Measurements from ENCODE around the gene LGALS12. TPM values are rescaled to one million over a fixed set of nuclear protein-coding genes. Genes with fewer than 3 reads are reported as not detected.

The LGALS12 gene
- total RNA-seq, 2 experiments from 2014 or later: not detected

DNA sequence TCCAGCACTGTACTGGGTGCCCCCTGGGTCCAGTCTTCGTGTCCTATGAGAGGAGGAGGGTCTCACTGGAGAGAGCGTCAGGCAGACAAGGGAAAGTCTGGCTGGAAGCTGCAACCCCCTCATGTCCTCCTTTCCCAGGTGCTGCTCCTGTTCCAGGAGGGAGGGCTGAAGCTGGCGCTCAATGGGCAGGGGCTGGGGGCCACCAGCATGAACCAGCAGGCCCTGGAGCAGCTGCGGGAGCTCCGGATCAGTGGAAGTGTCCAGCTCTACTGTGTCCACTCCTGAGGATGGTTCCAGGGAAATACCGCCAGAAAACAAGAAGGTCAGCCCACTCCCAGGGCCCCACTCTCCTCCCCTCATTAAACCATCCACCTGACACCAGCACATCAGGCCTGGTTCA, 10.2 kb downstream of the LGALS12 start:
- H3K9me2 ChIP-seq (ENCODE audit: insufficient read depth, low read length): no peaks in the 10 kb centered on the region
- no peak for DNase-seq (ENCODE audit: low spot score)
- no peak overlapping the region for H3K4me3 ChIP-seq (ENCODE audit: low read depth, low read length, poor library complexity, severe bottlenecking)
- H3K4me2 ChIP-seq (ENCODE audit: low read length): no peak overlapping the region
- no peaks in the 10 kb centered on the region for H3K4me1 ChIP-seq (ENCODE audit: insufficient read depth, low read length, poor library complexity, severe bottlenecking)
- H3K79me2 ChIP-seq (ENCODE audit: insufficient read depth, low read depth, low read length): no peaks in the 10 kb centered on the region
- H3K36me3 ChIP-seq (ENCODE audit: insufficient read depth, low read length): no peaks in the 10 kb centered on the region
- H3K9me3 ChIP-seq (ENCODE audit: low read length): no peaks in the 10 kb centered on the region
- H3K27ac ChIP-seq (ENCODE audit: low read depth, low read length, poor library complexity, severe bottlenecking): no peak overlapping the region
- POLR2A ChIA-PET: no interaction called here
- no peak for TF ChIP-seq EZH2phosphoT487 (IDR thresholded peaks at IDR 0.05; ENCODE audit: borderline replicate concordance, low read depth, low read length)
- TF ChIP-seq, protein P1, sequence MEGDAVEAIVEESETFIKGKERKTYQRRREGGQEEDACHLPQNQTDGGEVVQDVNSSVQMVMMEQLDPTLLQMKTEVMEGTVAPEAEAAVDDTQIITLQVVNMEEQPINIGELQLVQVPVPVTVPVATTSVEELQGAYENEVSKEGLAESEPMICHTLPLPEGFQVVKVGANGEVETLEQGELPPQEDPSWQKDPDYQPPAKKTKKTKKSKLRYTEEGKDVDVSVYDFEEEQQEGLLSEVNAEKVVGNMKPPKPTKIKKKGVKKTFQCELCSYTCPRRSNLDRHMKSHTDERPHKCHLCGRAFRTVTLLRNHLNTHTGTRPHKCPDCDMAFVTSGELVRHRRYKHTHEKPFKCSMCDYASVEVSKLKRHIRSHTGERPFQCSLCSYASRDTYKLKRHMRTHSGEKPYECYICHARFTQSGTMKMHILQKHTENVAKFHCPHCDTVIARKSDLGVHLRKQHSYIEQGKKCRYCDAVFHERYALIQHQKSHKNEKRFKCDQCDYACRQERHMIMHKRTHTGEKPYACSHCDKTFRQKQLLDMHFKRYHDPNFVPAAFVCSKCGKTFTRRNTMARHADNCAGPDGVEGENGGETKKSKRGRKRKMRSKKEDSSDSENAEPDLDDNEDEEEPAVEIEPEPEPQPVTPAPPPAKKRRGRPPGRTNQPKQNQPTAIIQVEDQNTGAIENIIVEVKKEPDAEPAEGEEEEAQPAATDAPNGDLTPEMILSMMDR (conservative IDR thresholded peaks at IDR 0.05; ENCODE audit: low read length): no peak
- H2AFZ ChIP-seq (ENCODE audit: low read length): no peak overlapping the region
- no peaks in the 10 kb centered on the region for H4K20me1 ChIP-seq (ENCODE audit: insufficient read depth, low read length)
- intact Hi-C loops (cut with micrococcal nuclease; ENCODE audit: unreplicated experiment): no loop called here
- no TSS peak for BruUV-seq (replicated peaks)
- CTCF ChIA-PET (ENCODE audit: unreplicated experiment): no interaction called here

DNA sequence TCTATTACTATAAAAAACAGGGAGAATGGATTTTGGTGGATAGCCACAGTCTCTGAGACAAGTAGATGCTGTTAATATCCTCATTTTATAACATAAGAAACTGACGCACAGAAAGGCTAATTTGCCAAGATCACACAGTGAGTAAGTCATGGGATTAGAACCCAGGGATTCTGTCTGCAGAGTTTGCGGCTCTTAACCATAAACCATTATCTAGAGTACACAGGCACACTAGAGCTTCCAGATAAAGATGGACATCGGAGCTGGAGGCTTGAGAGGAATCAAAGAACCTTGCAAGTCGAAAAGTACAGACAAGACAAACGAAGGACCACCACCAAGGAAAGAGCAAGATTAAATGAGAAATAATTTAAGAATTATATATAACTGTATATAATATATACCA, 11.3 kb downstream of the LGALS12 start:
- H4K20me1 ChIP-seq (ENCODE audit: insufficient read depth, low read length): no peaks in the 10 kb centered on the region
- TF ChIP-seq, protein P1 (conservative IDR thresholded peaks at IDR 0.05; ENCODE audit: low read length): no peak
- TF ChIP-seq EZH2phosphoT487 (IDR thresholded peaks at IDR 0.05; ENCODE audit: borderline replicate concordance, low read depth, low read length): no peak
- no peak for DNase-seq (ENCODE audit: low spot score)
- no peak overlapping the region for H3K27ac ChIP-seq (ENCODE audit: low read depth, low read length, poor library complexity, severe bottlenecking)
- BruUV-seq (replicated peaks): no TSS peak
- no peaks in the 10 kb centered on the region for H3K9me2 ChIP-seq (ENCODE audit: insufficient read depth, low read length)
- no peaks in the 10 kb centered on the region for H3K36me3 ChIP-seq (ENCODE audit: insufficient read depth, low read length)
- no peaks in the 10 kb centered on the region for H3K79me2 ChIP-seq (ENCODE audit: insufficient read depth, low read depth, low read length)
- ChIA-PET POLR2A (no interaction called here), CTCF (ENCODE audit: unreplicated experiment) (no interaction called here)
- no peak overlapping the region for H2AFZ ChIP-seq (ENCODE audit: low read length)
- no peak overlapping the region for H3K4me2 ChIP-seq (ENCODE audit: low read length)
- intact Hi-C loops (cut with micrococcal nuclease; ENCODE audit: unreplicated experiment): no loop called here
- no peaks in the 10 kb centered on the region for H3K4me1 ChIP-seq (ENCODE audit: insufficient read depth, low read length, poor library complexity, severe bottlenecking)
- no peaks in the 10 kb centered on the region for H3K9me3 ChIP-seq (ENCODE audit: low read length)
- no peak overlapping the region for H3K4me3 ChIP-seq (ENCODE audit: low read depth, low read length, poor library complexity, severe bottlenecking)

DNA sequence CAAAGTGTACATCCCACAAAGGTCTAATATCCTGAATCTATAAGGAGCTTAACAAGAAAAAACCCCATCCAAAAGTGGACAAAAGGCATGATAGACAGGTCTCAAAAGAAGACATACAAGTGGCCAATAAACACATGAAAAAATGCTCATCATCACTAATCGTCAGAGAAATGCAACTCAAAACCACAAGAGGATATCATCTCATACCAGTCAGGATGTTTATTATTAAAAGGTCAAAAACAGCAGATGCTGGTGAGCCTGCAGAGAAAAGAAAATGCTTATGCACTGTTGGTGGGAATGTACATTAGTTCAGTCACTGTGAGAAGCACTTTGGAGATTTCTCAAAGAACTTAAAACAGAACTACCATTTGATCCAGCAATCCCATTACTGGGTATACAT, 12.7 kb downstream of the LGALS12 start:
- no peak for DNase-seq (ENCODE audit: low spot score)
- H3K4me2 ChIP-seq (ENCODE audit: low read length): no peak overlapping the region
- no peaks in the 10 kb centered on the region for H3K9me3 ChIP-seq (ENCODE audit: low read length)
- no peaks in the 10 kb centered on the region for H3K9me2 ChIP-seq (ENCODE audit: insufficient read depth, low read length)
- POLR2A ChIA-PET: no interaction called here
- BruUV-seq (replicated peaks): no TSS peak
- intact Hi-C loops (cut with micrococcal nuclease; ENCODE audit: unreplicated experiment): no loop called here
- no peaks in the 10 kb centered on the region for H3K79me2 ChIP-seq (ENCODE audit: insufficient read depth, low read depth, low read length)
- CTCF ChIA-PET (ENCODE audit: unreplicated experiment): no interaction called here
- no peaks in the 10 kb centered on the region for H4K20me1 ChIP-seq (ENCODE audit: insufficient read depth, low read length)
- TF ChIP-seq, protein P1 (conservative IDR thresholded peaks at IDR 0.05; ENCODE audit: low read length): no peak
- TF ChIP-seq EZH2phosphoT487 (IDR thresholded peaks at IDR 0.05; ENCODE audit: borderline replicate concordance, low read depth, low read length): no peak
- no peak overlapping the region for H3K27ac ChIP-seq (ENCODE audit: low read depth, low read length, poor library complexity, severe bottlenecking)
- no peak overlapping the region for H2AFZ ChIP-seq (ENCODE audit: low read length)
- no peaks in the 10 kb centered on the region for H3K4me1 ChIP-seq (ENCODE audit: insufficient read depth, low read length, poor library complexity, severe bottlenecking)
- no peaks in the 10 kb centered on the region for H3K36me3 ChIP-seq (ENCODE audit: insufficient read depth, low read length)
- H3K4me3 ChIP-seq (ENCODE audit: low read depth, low read length, poor library complexity, severe bottlenecking): no peak overlapping the region

Measured in OCI-LY7 (cell line).